GM12874 (cell line): ENCODE results near the gene SCP2.

Experiments used
- CTCF ChIP-seq: IDR thresholded peaks from 2 replicates; pipeline ENCODE4 v1.5.1; 2011; ENCODE audit warnings: low read depth, mild to moderate bottlenecking, control low read depth, low read length, moderate library complexity; ENCODE audit not compliant: insufficient read depth

SCP2 gene

GRCh38 chr1:52976183-52977035 is 49.3 kb downstream of the SCP2 start:
- TF ChIP-seq CTCF: no peak

- no peak for TF ChIP-seq CTCF
Measured at GRCh38 chr1:52978045-52978444, 51.0 kb downstream of the SCP2 start.

GRCh38 chr1:52994656-52995055 is 67.6 kb downstream of the SCP2 start:
- TF ChIP-seq CTCF: no peak

GRCh38 chr1:52996653-52997052 is 69.6 kb downstream of the SCP2 start:
- no peak for TF ChIP-seq CTCF

- no peak for TF ChIP-seq CTCF
Measured at GRCh38 chr1:53001128-53001527, 74.1 kb downstream of the SCP2 start.

- TF ChIP-seq CTCF: no peak
Measured at GRCh38 chr1:53011175-53011574, 84.1 kb downstream of the SCP2 start.

GRCh38 chr1:53014791-53015507 is 87.9 kb downstream of the SCP2 start:
- TF ChIP-seq CTCF: no peak
